Fibroblast of upper back skin (primary cell): ENCODE measurements around the gene CEP83.

ENCODE experiments used
- DNase-seq: peaks from one replicate; pipeline ENCODE4 v3.0.0-alpha.2; 2013

The CEP83 gene

DNA sequence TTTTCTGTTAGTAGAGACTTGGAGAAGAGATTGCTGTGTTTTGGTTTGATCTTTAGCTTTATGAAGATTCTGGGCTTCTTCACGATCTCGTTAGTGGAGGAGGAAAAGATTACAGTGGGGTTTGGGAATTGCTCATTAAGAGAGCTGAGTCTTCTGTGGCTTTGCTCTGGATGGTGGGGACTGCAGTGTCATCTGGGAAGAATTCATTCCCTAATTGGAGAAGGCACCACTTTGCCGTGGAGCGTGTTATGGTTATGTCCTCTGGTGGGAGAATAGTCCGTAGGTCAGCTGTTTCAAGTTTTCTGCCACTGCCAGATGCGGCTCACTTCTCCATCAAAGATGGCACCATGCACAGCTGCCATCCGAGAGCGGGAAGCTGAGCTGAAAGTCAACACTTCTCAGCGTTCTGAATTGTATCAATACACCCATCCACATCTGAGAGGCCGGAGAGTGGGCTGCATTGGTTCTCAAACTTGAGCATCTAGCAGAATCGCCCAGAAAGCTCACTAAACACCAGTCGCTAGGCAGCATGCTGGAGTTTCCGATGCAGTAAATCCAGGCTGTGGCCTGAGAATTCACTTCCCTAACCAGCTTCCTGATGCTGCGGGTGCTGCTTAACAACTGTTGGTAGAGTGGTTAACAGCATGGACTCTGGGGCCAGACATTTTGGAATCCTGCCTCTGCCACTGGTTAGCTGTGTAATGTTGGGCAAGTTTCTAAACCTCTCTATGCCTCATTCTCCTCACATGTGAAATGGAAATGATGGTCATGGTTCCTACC lies 193.5 kb downstream of the CEP83 start:
- no peak for DNase-seq

DNA sequence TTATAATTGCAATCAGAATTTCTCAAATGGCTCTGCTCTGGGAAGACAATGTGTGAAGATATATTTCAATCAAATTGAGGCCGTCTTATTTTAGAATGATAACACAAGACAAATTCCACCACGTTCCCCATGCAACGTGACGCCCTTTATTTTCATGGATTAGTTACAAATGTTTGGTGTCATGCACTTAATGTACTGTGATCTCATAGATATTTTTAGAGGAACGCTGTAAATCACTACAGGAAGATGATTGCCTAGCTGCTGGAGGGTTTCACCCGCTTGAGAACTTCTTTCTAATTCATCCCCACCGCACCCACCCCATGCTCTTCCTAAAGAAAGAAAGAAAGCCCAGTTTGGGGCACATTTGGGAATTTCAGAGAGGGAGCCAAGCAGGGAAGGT lies 194.1 kb downstream of the CEP83 start:
- DNase-seq: peak; percentile 58

DNA sequence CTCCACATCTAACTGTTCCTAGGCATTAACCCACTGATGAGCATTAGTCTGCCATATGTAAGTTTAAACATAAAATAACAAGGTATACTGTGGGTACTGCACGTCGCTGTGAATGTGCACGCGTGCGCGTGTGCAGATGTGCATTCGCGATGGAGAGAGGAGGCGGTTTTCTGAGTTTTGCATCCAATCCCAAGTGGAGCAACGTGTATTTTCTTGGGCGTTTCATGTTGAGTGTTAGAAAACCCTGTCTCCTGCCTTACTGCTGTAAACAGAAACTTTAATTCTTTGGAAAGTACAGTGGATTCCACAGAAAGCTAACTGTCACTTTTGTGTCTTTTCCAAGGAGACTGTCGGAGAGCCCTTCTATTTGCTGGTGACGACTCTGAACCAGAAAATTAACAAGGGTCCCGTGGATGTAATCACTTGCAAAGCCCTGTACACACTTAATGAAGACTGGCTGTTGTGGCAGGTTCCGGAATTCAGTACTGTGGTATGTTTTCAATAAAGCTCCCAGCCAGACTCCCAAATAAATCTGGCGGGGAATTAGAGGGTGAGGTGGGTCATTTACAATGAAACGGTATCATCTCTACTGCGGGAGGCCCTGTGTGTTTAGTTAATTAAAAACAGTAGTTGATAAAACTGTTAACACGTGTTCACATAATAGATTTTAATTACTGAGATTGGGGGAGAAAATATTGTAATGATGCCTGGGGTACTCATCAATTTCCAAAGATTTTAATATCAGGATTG lies 194.8 kb downstream of the CEP83 start:
- DNase-seq: no peak

DNA sequence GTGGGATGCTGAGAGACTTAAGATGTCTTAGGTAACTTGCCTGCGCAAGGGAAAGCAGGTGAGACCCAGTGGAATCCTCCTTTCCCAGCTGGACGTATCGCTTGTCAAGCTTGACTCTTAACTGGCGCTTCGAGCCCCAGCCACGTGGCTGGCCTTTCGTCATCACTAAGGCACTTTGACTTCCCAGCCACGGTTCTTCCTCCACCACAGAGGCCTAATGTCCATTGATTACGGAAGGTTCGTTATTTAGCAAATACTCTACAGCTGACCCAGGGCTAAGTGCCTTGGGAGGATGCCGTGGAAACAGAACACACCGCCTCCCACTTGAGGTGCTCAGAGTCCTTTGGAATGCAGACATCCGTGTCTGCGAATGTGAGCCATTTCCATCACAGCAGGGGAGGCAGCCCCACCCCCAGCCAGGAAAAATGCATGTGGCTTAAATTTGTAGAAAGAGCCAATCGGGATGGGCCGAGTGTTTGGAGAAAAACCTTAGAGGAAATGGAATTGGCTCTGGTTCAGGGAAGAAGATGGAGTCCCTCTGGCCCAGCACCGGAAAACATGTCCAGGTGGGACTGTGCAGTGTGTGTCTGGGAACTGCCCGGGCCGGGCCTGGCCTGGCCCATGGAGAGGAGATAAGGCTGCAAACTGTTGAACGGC lies 195.6 kb downstream of the CEP83 start:
- peak; percentile 97 for DNase-seq

DNA sequence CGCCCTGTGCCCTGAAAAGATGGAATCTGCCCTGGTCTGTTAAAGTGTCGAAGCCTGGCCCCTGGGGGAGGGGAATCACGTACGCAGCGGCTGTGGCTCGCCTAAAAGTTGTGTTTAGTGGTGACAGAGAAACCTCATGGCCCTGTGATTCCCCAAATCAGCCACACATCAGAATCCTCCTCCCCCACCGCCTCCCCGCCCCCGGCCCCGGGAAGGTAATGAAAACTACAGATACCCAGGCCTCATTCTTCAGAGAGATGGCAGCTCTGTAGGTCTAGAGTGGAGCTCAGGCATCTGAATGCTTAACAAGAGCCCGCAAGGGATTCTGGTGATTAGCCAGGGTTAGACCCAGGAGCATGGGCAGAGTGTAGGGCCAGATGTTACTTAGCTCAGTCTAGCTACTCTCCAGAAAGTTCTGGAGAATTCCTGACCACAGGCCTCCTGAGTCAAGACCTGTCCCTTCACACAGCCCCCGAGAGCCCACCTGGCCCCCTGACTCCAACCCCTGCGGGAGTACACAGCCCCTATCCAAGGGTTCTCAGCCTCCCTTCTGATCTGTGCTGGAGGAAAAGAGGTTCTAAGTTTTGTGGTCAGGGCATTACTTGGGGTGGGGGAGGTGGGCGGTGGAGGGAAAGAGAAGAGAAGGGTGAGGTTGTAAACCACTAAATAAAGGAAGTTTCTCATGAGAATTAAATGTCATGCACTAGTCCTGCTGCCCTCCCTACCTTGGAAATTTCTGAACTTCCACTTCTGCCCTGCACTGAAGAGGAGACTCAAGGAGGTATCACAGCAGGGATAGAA lies 196.5 kb downstream of the CEP83 start:
- no peak for DNase-seq

DNA sequence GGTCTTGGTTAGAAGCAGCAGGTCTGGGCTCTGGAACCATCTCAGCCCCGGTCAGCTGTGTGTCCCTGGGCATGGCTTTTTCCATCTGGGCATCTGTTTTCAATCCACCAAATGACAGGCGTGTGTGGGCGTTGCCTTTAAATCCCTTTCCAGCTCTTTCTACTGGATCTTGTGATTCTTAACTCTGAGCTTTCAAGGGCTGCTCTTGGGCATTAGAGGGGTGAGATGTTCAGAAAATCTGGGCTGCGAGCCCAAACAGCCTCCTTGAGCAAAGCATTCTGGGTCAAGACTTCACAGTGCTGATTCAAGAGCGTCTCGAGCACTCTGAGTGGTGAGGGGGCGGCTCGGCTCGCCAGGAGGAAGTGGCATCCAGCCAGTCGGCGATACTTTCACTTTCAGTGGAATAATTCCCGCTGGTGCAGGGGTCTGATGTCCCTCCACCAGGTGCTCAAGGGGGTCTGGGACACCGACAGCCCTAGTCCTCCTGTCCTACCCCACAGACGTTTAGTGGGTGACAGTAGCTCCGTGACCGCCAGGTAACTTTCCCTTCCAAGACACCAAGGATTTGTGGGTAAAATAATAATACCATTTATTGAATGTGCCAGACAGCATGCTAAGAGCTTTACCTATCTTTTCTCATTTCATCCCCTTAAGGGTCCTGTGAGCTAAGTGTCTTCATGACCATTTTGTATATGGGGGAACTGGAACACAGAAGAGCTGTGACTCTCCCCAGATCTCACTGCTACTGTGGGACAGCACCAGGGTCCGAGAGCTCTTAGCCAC lies 197.2 kb downstream of the CEP83 start:
- peak; percentile 96 for DNase-seq

DNA sequence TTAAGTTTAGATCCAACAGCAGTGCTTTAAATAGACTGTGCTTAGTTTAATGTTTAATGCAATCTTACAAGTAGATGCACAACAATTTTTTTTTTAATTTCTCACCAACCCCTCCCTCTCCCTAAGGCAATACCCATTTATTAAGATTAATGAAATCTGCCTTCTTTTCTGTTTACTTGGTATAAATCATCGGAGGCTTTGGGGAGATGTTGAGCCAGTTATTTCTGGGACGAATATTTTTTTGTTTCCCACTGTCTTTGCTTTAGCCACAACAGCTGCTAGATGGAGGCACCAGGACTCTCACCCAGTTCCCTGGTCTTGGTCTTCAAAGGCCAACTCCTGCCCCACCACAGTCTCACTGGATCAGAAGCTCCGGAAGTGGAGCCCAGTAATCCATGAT lies 197.9 kb downstream of the CEP83 start:
- DNase-seq: no peak

DNA sequence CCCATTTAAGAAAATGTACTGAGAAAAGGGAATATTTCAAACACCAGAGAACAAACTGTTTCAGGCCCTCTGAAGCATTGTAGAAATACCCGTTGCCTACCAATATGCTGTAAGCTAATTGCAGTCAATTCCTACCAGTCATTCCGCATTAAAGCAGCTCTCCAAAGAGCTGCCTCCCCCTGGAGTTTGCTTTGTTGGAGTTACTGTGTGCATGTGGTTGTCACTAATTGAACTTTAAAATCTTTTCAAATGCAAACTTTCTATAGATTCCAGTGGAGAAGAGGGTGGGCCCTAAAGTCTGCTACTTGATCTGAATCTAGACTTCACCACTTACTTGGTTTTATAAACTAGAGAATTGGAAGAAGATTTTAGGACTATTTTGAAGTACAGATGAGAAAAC lies 198.5 kb downstream of the CEP83 start:
- no peak for DNase-seq

DNA sequence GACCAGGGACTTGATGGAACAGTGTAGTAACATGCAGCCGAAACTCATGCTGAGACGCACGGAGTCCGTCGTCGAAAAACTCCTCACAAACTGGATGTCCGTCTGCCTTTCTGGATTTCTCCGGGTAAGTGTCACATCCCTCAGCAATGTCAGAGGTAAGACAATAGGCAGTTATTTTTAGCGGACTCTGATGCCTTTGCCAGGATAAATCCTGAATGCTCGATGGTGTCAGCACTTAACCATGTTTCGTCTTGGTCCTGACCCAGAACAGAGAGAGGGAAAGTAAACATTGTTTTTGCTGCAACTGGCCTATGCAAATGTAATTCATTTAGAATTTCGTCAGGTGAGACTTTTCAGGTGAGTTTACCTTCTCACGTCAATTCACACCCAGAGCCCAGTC lies 198.9 kb downstream of the CEP83 start:
- no peak for DNase-seq

DNA sequence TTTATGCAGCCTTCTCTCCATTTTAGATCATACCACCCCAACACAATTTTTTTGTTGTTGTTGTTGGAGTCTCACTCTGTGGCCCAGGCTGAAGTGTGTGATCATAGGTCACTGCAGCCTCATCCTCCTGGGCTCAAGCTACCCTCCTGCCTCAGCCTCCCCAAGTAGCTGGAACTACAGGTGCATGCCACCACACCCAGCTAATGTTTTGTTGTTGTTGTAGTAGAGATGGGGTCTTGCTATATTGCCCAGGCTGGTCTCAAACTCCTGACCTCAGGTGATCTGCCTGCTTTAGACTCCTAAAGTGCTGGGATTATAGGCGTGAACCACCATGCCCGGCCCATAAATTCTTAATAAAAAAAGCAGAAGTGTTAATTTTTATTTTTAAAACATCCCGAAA lies 199.7 kb downstream of the CEP83 start:
- DNase-seq: no peak

DNA sequence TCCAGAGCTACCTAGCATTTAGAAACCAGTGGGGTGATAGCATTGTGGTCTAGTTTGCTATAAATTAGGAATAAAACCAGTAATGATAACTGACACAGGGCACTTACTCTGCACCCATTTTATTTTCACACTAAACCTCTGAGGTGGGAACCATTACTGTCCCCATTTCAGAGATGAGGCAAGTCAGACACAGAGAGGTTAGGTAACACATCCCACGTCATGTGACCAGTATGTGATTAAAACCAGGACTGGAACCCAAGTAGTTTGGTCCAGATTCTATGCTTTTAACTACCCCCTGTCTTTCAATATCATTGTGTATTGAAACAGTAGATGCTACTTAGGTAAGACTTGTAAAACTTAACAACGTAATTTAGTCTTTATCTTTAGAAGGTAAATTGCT lies 201.1 kb downstream of the CEP83 start:
- DNase-seq: no peak
